Skeletal muscle tissue (tissue), 4 donors: Measurements from ENCODE around the gene COA4. TPM values are rescaled to one million over a fixed set of nuclear protein-coding genes. Genes with fewer than 3 reads are reported as not detected.

ENCODE experiments used
- H3K27ac ChIP-seq: one replicate; pipeline ENCODE4 v1.7.0; 2013; ENCODE audit warnings: mild to moderate bottlenecking, low read depth, low read length, inconsistent platforms
- H3K27me3 ChIP-seq, 3 donors: one replicate each; pipeline ENCODE4 v1.7.0; 2013; ENCODE audit warnings: low read length in 3 of 3; ENCODE audit not compliant: control insufficient read depth in 3 of 3, insufficient read depth in 3 of 3
- H3K36me3 ChIP-seq, 3 donors: one replicate each; pipeline ENCODE4 v1.7.0; 2013; ENCODE audit warnings: low read length in 3 of 3; ENCODE audit not compliant: control insufficient read depth in 3 of 3, insufficient read depth in 3 of 3
- H3K4me1 ChIP-seq, 3 donors: one replicate each; pipeline ENCODE4 v1.7.0; 2013; ENCODE audit warnings: low read length in 3 of 3, mild to moderate bottlenecking in 3 of 3; ENCODE audit not compliant: control insufficient read depth in 3 of 3, insufficient read depth in 3 of 3
- H3K4me3 ChIP-seq, 3 donors: one replicate each; pipeline ENCODE4 v1.7.0; 2013; ENCODE audit warnings: low read length in 3 of 3
- H3K9ac ChIP-seq, 3 donors: one replicate each; pipeline ENCODE4 v1.7.0; 2013; ENCODE audit warnings: low read length in 3 of 3, mild to moderate bottlenecking in 3 of 3, moderate library complexity in 2 of 3, low read depth in 1 of 3
- H3K9me3 ChIP-seq, 3 donors: one replicate each; pipeline ENCODE4 v1.7.0; 2013; ENCODE audit warnings: low read length in 3 of 3; ENCODE audit not compliant: control insufficient read depth in 3 of 3
- total RNA-seq: library from RNA; depleted of rRNA; stranded (reverse); fragments of >200 nt; gene quantifications from one replicate; pipeline ENCODE4 v1.2.3, GENCODE V29; 2014
- donor health status: Osteomylitis.

COA4 gene
- total RNA-seq, result 73.1 TPM

DNA sequence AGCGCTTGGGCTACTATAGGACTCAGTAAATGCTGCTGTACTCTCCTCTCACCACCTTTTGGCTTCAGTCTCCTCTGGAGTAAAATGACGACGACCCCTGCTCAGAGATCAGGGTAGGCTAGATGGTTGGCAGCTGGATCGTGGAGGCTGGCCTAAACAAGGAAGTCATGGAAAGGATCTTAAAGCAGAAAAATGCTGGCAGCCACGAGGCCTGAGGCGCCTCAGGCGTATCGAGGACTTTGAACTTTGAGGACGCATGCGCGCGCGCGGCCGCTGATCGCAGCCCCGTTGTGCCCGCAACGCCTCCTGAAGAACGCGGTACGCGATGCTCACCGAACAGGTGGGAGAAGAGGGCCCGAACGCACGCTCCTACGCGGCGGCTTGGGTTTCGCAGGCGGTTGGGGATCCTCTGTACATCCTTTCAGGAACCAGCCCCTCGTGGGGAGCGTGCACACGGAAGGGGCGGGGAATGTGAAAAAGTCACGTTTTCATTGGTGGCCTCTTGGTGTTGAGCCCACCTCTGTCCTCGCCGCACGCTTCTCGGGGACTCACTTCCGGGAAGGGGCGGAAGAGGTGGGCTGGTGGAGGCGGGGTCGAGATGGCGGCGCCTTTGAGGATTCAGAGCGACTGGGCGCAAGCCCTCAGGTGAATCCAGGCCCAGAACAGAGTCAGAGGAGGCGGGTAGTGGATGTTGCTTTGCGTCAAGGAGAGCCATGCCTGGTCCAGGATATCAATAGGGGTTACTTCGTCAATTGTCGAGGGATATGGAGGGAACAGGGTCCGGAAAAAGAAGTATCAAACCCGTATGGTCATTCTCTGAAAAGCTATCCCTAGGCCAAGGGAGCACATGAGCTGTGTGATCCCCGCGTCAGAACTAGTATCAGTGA is at the start of gene COA4, which contains the start of gene PAAF1:
TSS of gene COA4 (minus strand) at position 423 of the 887 bp plus-strand sequence. CDS start 3,468 bp downstream, outside the sequence.
TSS of gene PAAF1 (plus strand) at position 576 of the 887 bp plus-strand sequence. CDS start at position 599, 23 bp downstream.
- Histone ChIP-seq H3K27me3 (no peaks in the 10 kb centered on the region), H3K9ac (peak within 1 kb of the TSS; percentile 94 to 96 (median 95)), H3K4me1 (peaks cover 15 to 38% (median 20%) of the 10 kb centered on the region in 3 donors), H3K36me3 (peaks cover 5 to 18% (median 7%) of the 10 kb centered on the region in 3 donors), H3K4me3 (peak within 1 kb of the TSS; percentile 96 to 99 (median 99)), H3K9me3 (no peaks in the 10 kb centered on the region), H3K27ac (peak within 1 kb of the TSS; percentile 87)

DNA sequence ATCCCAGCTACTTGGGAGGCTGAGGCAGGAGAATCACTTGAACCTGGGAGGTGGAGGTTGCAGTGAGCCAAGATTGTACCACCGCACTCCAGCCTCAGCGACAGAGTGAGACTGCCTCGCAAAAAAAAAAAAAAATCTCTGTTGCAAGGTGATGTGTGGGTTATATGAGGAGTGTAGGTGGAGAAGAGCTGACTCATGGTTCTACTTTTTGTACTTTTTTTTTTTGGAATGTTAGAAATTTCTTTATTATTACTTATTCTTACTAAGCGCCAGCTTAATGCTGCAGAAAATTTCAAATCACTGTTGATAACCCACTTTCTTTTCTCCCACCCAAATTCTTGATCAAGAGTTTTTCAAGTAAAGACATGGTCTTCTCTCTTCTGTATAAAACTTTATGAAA is 44.5 kb upstream of the COA4 start:
- H3K27ac ChIP-seq, result no peak overlapping the region
- peaks cover 25 to 41% (median 40%) of the 10 kb centered on the region in 3 donors for H3K36me3 ChIP-seq
- H3K9me3 ChIP-seq, result no peaks in the 10 kb centered on the region
- no peak overlapping the region for H3K4me3 ChIP-seq
- no peaks in the 10 kb centered on the region for H3K4me1 ChIP-seq
- no peaks in the 10 kb centered on the region for H3K27me3 ChIP-seq
- H3K9ac ChIP-seq, result no peak overlapping the region

DNA sequence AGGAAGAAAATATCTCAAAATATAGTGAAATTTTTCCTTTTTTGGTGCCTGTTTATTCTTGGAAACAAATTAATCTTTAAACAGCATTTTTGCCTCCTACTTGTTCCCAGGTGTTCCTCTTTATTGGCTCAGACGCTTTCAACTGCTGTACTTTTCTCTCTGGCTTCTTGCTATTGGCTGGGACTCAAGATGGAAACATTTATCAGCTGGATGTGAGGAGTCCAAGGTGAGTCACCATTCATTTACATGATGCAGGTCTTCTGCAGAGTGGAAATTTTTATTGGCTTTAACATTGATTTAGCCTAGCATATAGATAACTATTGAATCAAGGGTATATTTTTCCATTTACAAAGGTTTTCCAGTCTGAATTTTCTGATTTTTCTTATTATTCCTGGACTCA is 39.8 kb upstream of the COA4 start:
- Histone ChIP-seq H3K4me3 (no peak overlapping the region), H3K27me3 (no peaks in the 10 kb centered on the region), H3K4me1 (no peaks in the 10 kb centered on the region), H3K36me3 (peaks cover 40 to 55% (median 49%) of the 10 kb centered on the region in 3 donors), H3K27ac (no peak overlapping the region), H3K9ac (no peak overlapping the region), H3K9me3 (no peaks in the 10 kb centered on the region)

DNA sequence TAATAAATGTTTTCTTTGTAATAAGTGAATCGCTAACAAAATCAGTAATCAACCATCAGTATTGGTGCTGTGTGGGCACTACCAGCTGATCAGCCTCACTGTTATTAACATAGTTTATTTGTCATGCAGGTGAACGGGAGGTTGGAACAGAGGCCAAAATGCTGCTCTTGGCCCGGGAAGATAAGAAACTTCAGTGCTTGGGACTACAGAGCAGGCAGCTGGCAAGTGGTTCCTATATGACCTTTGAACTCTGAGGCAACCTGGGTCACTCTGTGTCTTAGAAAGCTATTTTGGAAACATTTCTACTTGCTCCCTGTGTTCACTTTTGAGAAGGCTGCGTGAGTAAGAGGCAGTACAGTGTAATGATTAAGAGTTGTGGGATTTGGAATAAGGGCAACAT is 37.6 kb upstream of the COA4 start:
- H3K9ac ChIP-seq, result no peak overlapping the region
- H3K4me1 ChIP-seq, result no peaks in the 10 kb centered on the region
- no peak overlapping the region for H3K4me3 ChIP-seq
- no peaks in the 10 kb centered on the region for H3K27me3 ChIP-seq
- no peak overlapping the region for H3K27ac ChIP-seq
- peaks cover 38 to 58% (median 53%) of the 10 kb centered on the region in 3 donors for H3K36me3 ChIP-seq
- H3K9me3 ChIP-seq, result no peaks in the 10 kb centered on the region

DNA sequence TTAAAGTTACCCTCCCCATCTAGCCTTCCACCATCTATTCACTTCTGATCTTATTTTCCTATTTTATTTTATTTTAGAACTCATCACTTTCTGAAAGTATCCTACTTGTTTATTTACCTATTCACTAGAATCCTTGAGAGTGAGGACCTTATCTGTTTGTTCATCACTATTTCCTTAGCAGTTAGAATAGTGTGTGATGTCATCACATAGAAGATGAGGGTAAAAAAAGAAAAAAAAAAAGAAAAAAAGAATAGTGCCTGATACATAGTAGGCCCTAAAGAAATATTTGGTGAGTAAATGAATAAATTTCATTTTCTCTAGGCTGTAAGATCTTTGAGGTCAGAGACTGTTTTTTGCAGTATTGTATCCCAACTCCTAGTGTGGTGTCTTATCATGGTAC is 36.8 kb upstream of the COA4 start:
- no peak overlapping the region for H3K4me3 ChIP-seq
- H3K9me3 ChIP-seq, result no peaks in the 10 kb centered on the region
- H3K9ac ChIP-seq, result no peak overlapping the region
- H3K4me1 ChIP-seq, result no peaks in the 10 kb centered on the region
- no peaks in the 10 kb centered on the region for H3K27me3 ChIP-seq
- no peak overlapping the region for H3K27ac ChIP-seq
- peaks cover 35 to 55% (median 48%) of the 10 kb centered on the region in 3 donors for H3K36me3 ChIP-seq

DNA sequence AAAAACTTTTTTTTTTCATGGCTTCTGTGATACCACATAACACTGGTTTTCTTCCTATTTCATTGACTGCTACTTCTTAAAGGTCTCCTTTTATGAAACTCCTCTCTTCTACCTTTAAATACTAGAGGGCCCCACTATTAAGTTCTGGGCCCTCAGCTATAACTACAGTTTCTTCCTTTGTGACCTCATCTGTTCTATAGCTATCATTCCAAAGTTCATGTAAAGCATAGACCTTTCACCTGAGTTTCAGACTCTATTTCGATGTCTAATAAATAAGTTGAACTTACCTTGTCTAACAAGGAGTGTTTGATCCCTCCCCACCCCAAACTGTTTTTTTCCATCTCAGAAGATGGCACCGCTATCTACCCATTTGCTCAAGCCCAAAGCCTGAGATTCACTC is 35.4 kb upstream of the COA4 start:
- Histone ChIP-seq H3K36me3 (peaks cover 34 to 52% (median 42%) of the 10 kb centered on the region in 3 donors), H3K4me3 (no peak overlapping the region), H3K4me1 (no peaks in the 10 kb centered on the region), H3K27ac (no peak overlapping the region), H3K9ac (no peak overlapping the region), H3K27me3 (no peaks in the 10 kb centered on the region), H3K9me3 (no peaks in the 10 kb centered on the region)

DNA sequence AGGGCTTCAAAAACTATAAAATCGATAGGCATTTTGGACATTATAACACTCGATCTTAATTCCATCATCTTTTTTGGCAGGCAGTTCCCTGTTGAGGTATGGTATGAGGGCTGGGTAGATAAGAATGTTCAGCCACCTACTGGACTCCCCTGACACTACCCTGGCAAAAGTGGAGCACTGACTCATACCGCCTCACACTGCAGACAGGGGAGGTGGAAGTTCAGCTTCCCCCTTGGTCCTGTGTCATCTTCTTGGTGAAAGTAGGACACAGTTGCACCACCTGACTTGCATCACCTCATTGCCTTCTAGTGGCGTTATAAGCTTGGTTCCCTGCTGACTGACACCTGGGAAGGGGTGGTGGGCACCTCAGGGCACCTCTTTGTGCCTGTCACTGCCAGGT is 30.5 kb upstream of the COA4 start:
- no peak overlapping the region for H3K27ac ChIP-seq

DNA sequence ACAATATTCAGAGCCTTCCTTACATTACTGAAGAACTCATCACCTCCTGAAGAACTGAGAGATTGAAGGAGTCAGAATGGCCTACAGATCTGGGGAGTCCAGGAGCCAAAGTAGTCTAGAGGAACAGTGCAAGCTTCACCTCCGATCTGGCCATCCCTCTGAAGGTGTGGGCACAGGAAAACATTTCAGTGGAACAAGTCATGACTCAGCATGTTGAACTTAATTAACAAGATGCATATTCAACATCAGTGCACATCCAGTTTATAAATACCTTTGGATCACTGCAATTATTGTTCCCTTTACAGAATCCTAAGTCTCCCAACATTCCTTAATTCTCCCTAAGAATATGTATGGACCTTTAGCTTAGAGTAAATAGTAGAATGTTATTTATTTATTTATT is 25.7 kb upstream of the COA4 start:
- H3K4me1 ChIP-seq, result no peaks in the 10 kb centered on the region
- H3K36me3 ChIP-seq, result peaks cover 15 to 22% (median 20%) of the 10 kb centered on the region in 3 donors
- H3K27me3 ChIP-seq, result no peaks in the 10 kb centered on the region

More for the DNA sequence above, 30.5 kb upstream of the COA4 start:
- Histone ChIP-seq H3K9me3 (no peaks in the 10 kb centered on the region), H3K4me3 (no peak overlapping the region), H3K4me1 (no peaks in the 10 kb centered on the region), H3K9ac (no peak overlapping the region), H3K36me3 (peaks cover 15 to 30% (median 28%) of the 10 kb centered on the region in 3 donors), H3K27me3 (no peaks in the 10 kb centered on the region)

DNA sequence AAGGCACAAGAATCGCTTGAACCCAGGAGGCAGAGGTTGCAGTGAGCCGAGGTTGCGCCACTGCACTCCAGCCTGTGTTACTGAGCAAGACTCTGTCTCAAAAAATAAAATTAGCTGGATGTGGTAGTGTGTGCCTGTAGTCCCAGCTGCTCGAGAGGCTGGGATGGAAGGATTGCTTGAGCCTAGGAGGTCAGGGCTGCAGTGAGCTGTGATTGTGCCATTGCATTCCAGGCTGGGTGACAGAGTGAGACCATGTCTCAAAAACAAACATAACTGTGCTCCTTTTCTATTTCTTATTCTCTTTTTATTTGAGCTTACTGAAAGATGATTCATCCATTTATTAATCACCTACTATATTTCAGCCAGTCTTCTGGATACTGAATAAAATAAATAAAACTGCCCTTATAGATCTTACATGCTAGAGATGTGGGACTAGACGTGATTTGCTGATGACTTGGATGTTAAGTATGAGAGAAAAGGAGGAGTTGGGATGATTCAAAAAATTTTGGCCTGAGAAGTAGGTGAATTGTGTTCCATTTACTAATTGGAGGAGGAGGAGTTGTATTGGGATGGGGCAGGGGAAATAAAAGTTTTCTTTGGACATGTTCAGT is 18.2 kb upstream of the COA4 start:
- H3K27me3 ChIP-seq, result no peaks in the 10 kb centered on the region
- H3K9ac ChIP-seq, result no peak overlapping the region
- H3K4me1 ChIP-seq, result no peaks in the 10 kb centered on the region
- no peak overlapping the region for H3K4me3 ChIP-seq
- peaks cover 5 to 21% (median 11%) of the 10 kb centered on the region in 3 donors for H3K36me3 ChIP-seq
- H3K27ac ChIP-seq, result no peak overlapping the region
- H3K9me3 ChIP-seq, result no peaks in the 10 kb centered on the region

More for the DNA sequence above, 25.7 kb upstream of the COA4 start:
- Histone ChIP-seq H3K9me3 (no peaks in the 10 kb centered on the region), H3K4me3 (no peak overlapping the region), H3K9ac (no peak overlapping the region), H3K27ac (no peak overlapping the region)

DNA sequence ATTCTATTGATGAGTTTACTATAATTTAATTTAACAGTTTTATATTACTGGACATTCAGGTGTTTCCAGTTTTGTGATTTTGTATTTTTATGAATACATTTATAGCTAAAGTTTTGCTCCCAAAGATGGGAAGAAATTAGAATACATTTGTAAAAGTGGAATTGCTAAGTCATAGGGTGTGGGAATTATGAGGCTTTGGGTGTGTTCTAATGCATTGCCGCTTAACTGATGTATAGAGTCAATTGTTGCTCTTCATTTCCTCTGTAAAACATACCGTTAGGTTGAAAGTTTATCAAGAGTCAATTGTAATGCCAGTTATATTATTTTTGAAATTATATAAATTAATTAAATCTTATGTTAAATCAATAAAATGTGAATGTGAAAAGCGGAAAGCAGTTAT is 16.4 kb upstream of the COA4 start:
- no peaks in the 10 kb centered on the region for H3K9me3 ChIP-seq
- peaks cover 2 to 20% (median 17%) of the 10 kb centered on the region in 3 donors for H3K36me3 ChIP-seq
- H3K4me3 ChIP-seq, result no peak overlapping the region
- H3K27me3 ChIP-seq, result no peaks in the 10 kb centered on the region
- no peak overlapping the region for H3K27ac ChIP-seq
- no peak overlapping the region for H3K9ac ChIP-seq
- no peaks in the 10 kb centered on the region for H3K4me1 ChIP-seq
